GM23338 (cell line): ENCODE data around the gene STOX1. TPM values are rescaled to one million over a fixed set of nuclear protein-coding genes. Genes with fewer than 3 reads are reported as not detected.
A peak's percentile ranks its signal among the peaks of the same experiment; 100 is the strongest.

Source experiments
- ATAC-seq: fragments of 200-7000 bp; cut with Tn5 transposase; 3 replicates; pipeline ENCODE4 v1.9.1; 2020
- DNase-seq: peaks from one replicate; pipeline ENCODE4 v3.0.0-alpha.2; 2015; ENCODE audit warnings: low spot score
- H2AFZ ChIP-seq: fragments of 200-600 bp; sonication (generic); 2 replicates; pipeline ENCODE4 v1.8.0; 2016; ENCODE audit warnings: antibody characterized with exemption, mild to moderate bottlenecking, moderate library complexity
- H3F3A ChIP-seq: fragments of 200-600 bp; sonication (generic); replicated peaks from 2 replicates; pipeline ENCODE4 v1.8.0; 2017; ENCODE audit warnings: antibody characterized with exemption, mixed run types, low read depth
- H3K27ac ChIP-seq: fragments of 200-600 bp; sonication (generic); 2 replicates; pipeline ENCODE4 v1.6.1; 2016; ENCODE audit warnings: low read depth
- H3K27me3 ChIP-seq: fragments of 200-600 bp; sonication (generic); 2 replicates; pipeline ENCODE4 v1.8.0; 2016; ENCODE audit warnings: mild to moderate bottlenecking, mixed run types, moderate library complexity; ENCODE audit not compliant: insufficient read depth
- H3K36me3 ChIP-seq: fragments of 200-600 bp; sonication (generic); 2 replicates; pipeline ENCODE4 v1.8.0; 2016; ENCODE audit warnings: mild to moderate bottlenecking; ENCODE audit not compliant: insufficient read depth
- H3K4me1 ChIP-seq: fragments of 200-600 bp; sonication (generic); 2 replicates; pipeline ENCODE4 v1.8.0; 2016; ENCODE audit warnings: mild to moderate bottlenecking, moderate library complexity; ENCODE audit not compliant: insufficient read depth
- H3K4me2 ChIP-seq: fragments of 200-600 bp; sonication (generic); 2 replicates; pipeline ENCODE4 v1.7.1; 2017; ENCODE audit warnings: mixed run types
- H3K4me3 ChIP-seq: fragments of 200-600 bp; sonication (generic); 2 replicates; pipeline ENCODE4 v1.6.1; 2016; ENCODE audit warnings: mixed run types
- H3K79me2 ChIP-seq: fragments of 200-600 bp; sonication (generic); replicated peaks from 2 replicates; pipeline ENCODE4 v1.8.0; 2017; ENCODE audit warnings: mild to moderate bottlenecking; ENCODE audit not compliant: insufficient read depth
- H3K9me2 ChIP-seq: fragments of 200-600 bp; sonication (generic); 2 replicates; pipeline ENCODE4 v1.8.0; 2017; ENCODE audit not compliant: insufficient read depth
- H4K20me1 ChIP-seq: fragments of 200-600 bp; sonication (generic); replicated peaks from 2 replicates; pipeline ENCODE4 v1.8.0; 2017; ENCODE audit warnings: mild to moderate bottlenecking; ENCODE audit not compliant: insufficient read depth
- H3K27ac Mint-ChIP-seq: 2 replicates; pipeline ENCODE4 v1.8.0; 2020; ENCODE audit warnings: inconsistent platforms, mild to moderate bottlenecking, moderate library complexity, mixed read lengths
- H3K27me3 Mint-ChIP-seq: 3 replicates; pipeline ENCODE4 v1.8.0; 2022; ENCODE audit warnings: low read depth, mild to moderate bottlenecking, moderate library complexity, mixed read lengths, inconsistent platforms; ENCODE audit not compliant: insufficient read depth, poor library complexity
- H3K36me3 Mint-ChIP-seq: 3 replicates; pipeline ENCODE4 v1.8.0; 2021; ENCODE audit warnings: low read depth, mild to moderate bottlenecking, inconsistent platforms, moderate library complexity, mixed read lengths
- H3K4me1 Mint-ChIP-seq: 3 replicates; pipeline ENCODE4 v1.8.0; 2020; ENCODE audit warnings: mild to moderate bottlenecking, inconsistent platforms, mixed read lengths
- H3K4me3 Mint-ChIP-seq: 3 replicates; pipeline ENCODE4 v1.8.0; 2021; ENCODE audit warnings: moderate library complexity, mild to moderate bottlenecking, inconsistent platforms, mixed read lengths
- H3K9me3 Mint-ChIP-seq: 3 replicates; pipeline ENCODE4 v1.8.0; 2020; ENCODE audit warnings: moderate library complexity, mild to moderate bottlenecking, inconsistent platforms, mixed read lengths
- CREB1 ChIP-seq: fragments of 250-450 bp; sonication (Bioruptor Pico); IDR thresholded peaks from 2 replicates; pipeline ENCODE4 v1.5.0; 2020; ENCODE audit warnings: low read depth, mild to moderate bottlenecking, moderate library complexity
- CTCF ChIP-seq, 2 experiments: fragments of 200-600 bp in 1 of 2; sonication (generic) in 1 of 2; conservative IDR thresholded peaks; 2 replicates each; pipeline versions ENCODE4 v1.5.1 to v1.6.1; 2016 to 2017; ENCODE audit warnings: antibody characterized with exemption in 2 of 2, low read depth in 2 of 2, mild to moderate bottlenecking in 2 of 2, moderate library complexity in 1 of 2
- ETS1 ChIP-seq: IDR thresholded peaks from 2 replicates; pipeline ENCODE4 v1.6.1; 2016; ENCODE audit warnings: antibody characterized with exemption
- EZH2phosphoT487 ChIP-seq: fragments of 200-600 bp; sonication (generic); IDR thresholded peaks from one replicate; pipeline ENCODE4 v1.8.1; 2018; ENCODE audit warnings: antibody characterized with exemption; ENCODE audit not compliant: unreplicated experiment
- JUNB ChIP-seq: IDR thresholded peaks from one replicate; pipeline ENCODE4 v1.6.1; 2016; ENCODE audit warnings: antibody characterized with exemption; ENCODE audit not compliant: unreplicated experiment
- POLR2AphosphoS5 ChIP-seq: IDR thresholded peaks from 2 replicates; pipeline ENCODE4 v1.6.1; 2016; ENCODE audit warnings: antibody characterized with exemption, low read depth
- ZNF114 ChIP-seq: fragments of 250-450 bp; sonication (Bioruptor Pico); IDR thresholded peaks from 2 replicates; pipeline ENCODE4 v1.5.0; 2020; ENCODE audit warnings: mild to moderate bottlenecking, moderate library complexity
- ZNF331 ChIP-seq: fragments of 250-450 bp; sonication (Bioruptor Pico); IDR thresholded peaks from 2 replicates; pipeline ENCODE4 v1.5.0; 2020; ENCODE audit warnings: low read depth, mild to moderate bottlenecking, moderate library complexity
- ZNF462 ChIP-seq: fragments of 250-450 bp; sonication (Bioruptor Pico); IDR thresholded peaks from 2 replicates; pipeline ENCODE4 v1.5.0; 2020; ENCODE audit warnings: mild to moderate bottlenecking, moderate library complexity
- polyA plus RNA-seq: library from polyadenylated mRNA; unstranded; fragments of >200 nt; fragmentation: Nextera tagmentation; extraction: Ambion mirVana; gene quantifications from 2 replicates; pipeline ENCODE4 v1.2.1, GENCODE V29; 2016
- total RNA-seq: library from RNA; depleted of rRNA; stranded (reverse); fragments of >200 nt; shearing (Covaris generic); gene quantifications from 2 replicates; pipeline ENCODE4 v1.2.3, GENCODE V29; 2014

Gene STOX1
- total and polyA plus RNA-seq, 2 experiments from 2014 or later: 1.6 to 2.2 TPM

GRCh38 chr10:68829952-68830351 lies 2.6 kb downstream of the STOX1 start:
- Histone ChIP-seq H3K9me2 (no peaks in the 10 kb centered on the region), H3F3A (peaks cover 12% of the 10 kb centered on the region; the same call in 1 of the 2 replicates), H3K27me3 (peaks cover 34% of the 10 kb centered on the region), H3K79me2 (no peaks in the 10 kb centered on the region), H4K20me1 (no peaks in the 10 kb centered on the region), H2AFZ (no peak overlapping the region), H3K4me2 (no peak overlapping the region), H3K4me3 (no peak overlapping the region), H3K4me1 (no peaks in the 10 kb centered on the region), H3K27ac (no peak overlapping the region), H3K36me3 (no peaks in the 10 kb centered on the region)
- Mint-ChIP-seq H3K27me3 (peaks cover 18% of the 10 kb centered on the region), H3K4me1 (peaks cover 7% of the 10 kb centered on the region; the same call in 1 of the 3 replicates), H3K27ac (no peak overlapping the region), H3K9me3 (no peaks in the 10 kb centered on the region; the same call in 2 of the 3 replicates), H3K36me3 (no peaks in the 10 kb centered on the region; the same call in 2 of the 3 replicates), H3K4me3 (no peak overlapping the region)
- DNase-seq (no peak), ATAC-seq (no peak)
- TF ChIP-seq ETS1 (no peak), POLR2AphosphoS5 (no peak), CREB1 (CRISPR knock-in tag) (no peak)

GRCh38 chr10:68831961-68832455 lies 4.7 kb downstream of the STOX1 start:
- no peaks in the 10 kb centered on the region for H4K20me1 ChIP-seq
- Mint-ChIP-seq H3K27ac (no peak overlapping the region), H3K36me3 (no peaks in the 10 kb centered on the region; the same call in 2 of the 3 replicates), H3K9me3 (no peaks in the 10 kb centered on the region; the same call in 2 of the 3 replicates), H3K4me1 (peaks cover 4% of the 10 kb centered on the region; the same call in 2 of the 3 replicates), H3K27me3 (peaks cover 11% of the 10 kb centered on the region), H3K4me3 (no peak overlapping the region)
- peaks cover 25% of the 10 kb centered on the region for H3K27me3 ChIP-seq
- H3K4me3 ChIP-seq: no peak overlapping the region
- H3K4me1 ChIP-seq: no peaks in the 10 kb centered on the region
- H3K4me2 ChIP-seq: no peak overlapping the region
- DNase-seq (peak; percentile 19), ATAC-seq (no peak)
- no peak overlapping the region for H2AFZ ChIP-seq
- H3K27ac ChIP-seq: no peak overlapping the region
- H3K79me2 ChIP-seq: no peaks in the 10 kb centered on the region
- peaks cover 8% of the 10 kb centered on the region; the same call in 1 of the 2 replicates for H3F3A ChIP-seq
- no peaks in the 10 kb centered on the region for H3K9me2 ChIP-seq
- H3K36me3 ChIP-seq: no peaks in the 10 kb centered on the region
- TF ChIP-seq CTCF (conservative IDR thresholded peaks at IDR 0.05; ENCODE audit: low read depth in 2 of 2): no peak
- TF ChIP-seq ZNF114: no peak
- no peak for TF ChIP-seq ZNF331
- TF ChIP-seq ZNF462 (CRISPR knock-in tag): no peak
- no peak for TF ChIP-seq JUNB
- TF ChIP-seq EZH2phosphoT487: no peak
